GM21447 (cell line): Measurements from ENCODE around the gene UBQLN1.

Experiments used
- ATAC-seq: cut with Tn5 transposase; IDR thresholded peaks from one replicate; pipeline ENCODE4 v1.9.1; 2021; ENCODE audit not compliant: unreplicated experiment

UBQLN1 gene

DNA sequence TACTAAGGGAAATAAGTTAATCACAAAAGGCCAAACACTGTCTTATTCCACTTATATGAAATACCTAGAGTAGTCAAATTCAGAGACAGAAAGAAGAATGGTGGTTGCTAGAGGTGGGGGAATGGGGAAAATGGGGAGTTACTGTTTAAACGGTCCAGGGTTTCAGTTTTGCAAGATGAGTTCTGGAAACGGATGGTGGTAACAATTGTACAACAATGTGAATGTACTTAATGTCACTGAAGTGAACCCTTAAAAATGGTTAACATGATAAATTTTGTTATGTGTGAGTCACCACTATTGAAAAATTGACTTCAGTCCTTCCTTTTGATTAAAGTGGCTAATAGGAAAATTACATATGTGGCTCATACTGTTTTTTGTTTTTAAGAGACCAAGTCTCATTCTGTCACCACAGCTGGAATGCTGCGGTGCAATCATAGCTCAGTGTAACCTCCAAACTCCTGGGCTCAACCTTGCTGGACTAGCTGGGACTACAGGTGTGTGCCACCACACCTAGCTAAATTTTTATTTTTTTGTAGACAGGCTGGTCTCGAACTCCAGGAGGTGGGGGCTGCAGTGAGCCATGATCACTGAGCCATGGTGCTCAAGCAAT, 8.7 kb downstream of the UBQLN1 start:
- no peak for ATAC-seq

DNA sequence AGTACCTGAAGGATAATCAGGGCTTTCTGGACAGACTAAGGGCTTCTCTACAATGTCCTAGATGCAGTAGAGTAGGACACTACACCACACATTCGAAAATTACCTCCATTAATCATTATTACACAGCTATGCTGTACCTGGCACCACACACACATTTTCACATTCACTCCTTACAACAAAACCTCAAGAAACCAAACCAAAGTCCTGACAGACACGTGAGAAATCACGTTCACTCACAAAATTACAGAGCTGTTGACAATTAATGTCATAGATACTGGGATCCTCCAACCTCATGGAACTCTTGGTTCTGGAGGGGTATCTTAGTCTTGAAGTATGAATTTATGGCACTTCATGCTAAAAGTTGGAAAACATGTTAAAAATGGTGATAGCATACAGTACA, 16.3 kb downstream of the UBQLN1 start:
- ATAC-seq: no peak

DNA sequence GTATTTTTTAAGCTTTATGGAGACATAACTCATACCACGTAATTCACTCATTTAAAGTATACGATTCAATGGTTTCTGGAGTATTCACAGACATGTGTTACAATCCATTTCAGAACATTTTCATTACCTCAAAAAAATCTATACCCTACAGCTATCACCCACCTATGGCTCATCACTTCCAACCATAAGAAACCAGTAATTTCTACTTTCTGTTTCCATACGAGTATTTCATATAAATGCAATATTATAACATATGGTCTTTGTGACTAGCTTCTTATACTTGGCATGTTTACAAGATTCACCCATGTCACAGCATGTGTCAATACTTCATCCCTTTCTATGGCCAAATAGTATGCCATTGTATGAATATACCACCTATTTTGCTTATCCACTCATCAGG, 18.8 kb downstream of the UBQLN1 start:
- no peak for ATAC-seq

DNA sequence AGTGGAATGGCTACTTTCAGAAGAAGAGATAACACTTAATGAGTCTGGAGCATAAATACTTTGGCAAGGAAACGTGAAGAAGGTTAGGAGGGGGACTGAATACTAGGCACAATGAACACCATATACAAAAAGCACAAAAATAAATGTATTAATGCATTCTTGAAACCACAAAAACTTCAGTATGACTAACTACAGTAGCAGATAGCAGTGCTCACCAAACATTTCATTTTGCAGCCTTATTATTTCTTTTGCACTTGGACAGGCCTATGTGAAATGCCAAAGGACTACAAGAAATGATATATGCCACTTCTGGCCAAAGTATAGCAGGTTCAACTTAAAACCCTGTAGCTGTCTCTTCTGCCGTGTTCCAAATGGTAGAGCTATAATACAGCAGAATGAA, 26.3 kb downstream of the UBQLN1 start:
- no peak for ATAC-seq

DNA sequence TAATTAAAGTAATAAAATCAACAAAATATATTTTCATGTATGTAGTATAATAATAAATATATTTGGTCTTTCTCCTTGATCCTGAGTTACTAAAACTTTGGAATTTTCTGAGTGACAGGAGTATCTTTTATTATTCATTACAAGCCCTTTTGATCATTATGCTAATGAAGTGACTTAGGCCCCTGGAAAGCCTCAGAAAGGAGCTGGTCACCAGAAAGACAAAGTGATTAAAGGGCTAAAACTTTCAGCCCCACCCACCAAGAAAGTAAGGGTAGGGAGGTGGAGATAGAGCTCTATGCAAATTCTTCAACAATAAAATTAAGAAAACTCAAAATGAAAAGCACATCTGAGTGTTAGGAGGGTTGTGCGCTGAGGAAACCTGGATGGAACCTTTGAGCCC, 27.5 kb downstream of the UBQLN1 start:
- ATAC-seq: no peak

DNA sequence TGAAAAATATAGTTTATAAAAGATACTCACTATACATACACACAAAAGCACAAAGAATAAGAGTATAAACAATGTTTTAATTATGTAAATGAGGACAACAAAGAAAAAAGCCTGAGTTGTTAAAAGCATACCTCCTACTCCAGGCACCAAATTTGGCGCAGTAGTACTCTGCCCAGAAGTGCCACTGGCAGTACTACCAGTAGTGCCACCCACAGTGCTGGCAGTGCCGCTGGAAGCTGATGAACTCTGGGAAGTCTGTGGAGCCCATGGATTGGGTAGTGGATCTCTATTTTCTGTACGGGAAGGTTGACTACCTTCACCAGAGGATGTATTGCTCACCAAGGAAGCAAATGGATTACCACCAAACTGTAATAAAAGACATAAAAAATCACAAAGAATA, 30.2 kb downstream of the UBQLN1 start:
- ATAC-seq: no peak

DNA sequence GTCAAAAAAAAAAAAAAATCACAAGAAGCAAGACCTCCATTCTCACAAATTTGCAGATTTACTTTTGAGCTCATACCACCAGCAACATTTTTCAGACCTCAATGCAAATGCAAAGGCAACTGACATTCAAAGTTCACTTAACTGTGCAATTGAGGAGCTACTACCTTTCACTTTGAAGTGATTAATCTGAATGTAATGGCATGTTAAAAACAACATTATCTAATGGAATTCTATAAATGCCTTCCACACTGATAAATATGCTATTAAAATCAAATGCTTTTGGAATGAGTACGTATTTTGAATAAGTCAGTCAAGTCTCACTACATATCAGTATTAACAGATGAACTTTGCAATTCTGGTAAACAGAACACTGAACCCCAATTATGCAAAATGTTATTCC, 32.3 kb downstream of the UBQLN1 start:
- ATAC-seq: no peak

DNA sequence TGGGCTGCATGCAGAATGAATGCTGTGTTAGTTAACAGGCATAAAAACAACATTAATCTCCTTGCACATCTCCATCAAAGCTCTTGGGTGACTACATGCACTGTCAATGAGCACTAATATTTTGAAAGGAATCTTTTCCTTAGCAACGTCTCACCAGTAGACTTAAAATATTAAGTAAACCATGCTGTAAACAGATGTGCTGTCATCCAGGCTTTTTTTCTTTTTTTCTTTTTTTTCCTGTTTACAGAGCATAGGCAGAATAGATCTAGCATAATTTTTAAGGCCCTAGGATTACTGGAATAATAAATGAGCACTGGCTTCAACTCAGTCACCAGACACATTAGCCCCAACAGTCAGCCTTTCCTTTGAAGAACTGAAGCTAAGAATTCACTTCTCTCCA, 36.3 kb downstream of the UBQLN1 start:
- ATAC-seq: no peak

DNA sequence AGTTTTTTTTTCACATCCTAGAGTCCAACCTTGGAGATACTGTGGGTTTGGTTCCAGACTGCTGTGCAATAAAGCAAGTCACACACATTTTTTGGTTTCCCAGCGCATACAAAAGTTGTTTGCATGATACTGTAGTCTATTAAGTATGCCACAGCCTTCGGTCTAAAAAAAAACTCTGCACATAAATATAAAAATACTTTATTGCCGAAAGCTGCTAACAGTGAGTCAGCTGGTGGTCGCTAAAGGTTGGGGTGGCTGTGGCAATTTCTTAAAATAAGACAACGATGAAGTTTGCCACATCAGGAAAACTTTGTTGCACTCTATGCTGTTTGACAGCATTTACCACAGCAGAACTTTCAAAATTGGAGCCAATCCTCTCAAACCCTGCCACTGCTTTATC, 37.4 kb downstream of the UBQLN1 start:
- ATAC-seq: no peak

DNA sequence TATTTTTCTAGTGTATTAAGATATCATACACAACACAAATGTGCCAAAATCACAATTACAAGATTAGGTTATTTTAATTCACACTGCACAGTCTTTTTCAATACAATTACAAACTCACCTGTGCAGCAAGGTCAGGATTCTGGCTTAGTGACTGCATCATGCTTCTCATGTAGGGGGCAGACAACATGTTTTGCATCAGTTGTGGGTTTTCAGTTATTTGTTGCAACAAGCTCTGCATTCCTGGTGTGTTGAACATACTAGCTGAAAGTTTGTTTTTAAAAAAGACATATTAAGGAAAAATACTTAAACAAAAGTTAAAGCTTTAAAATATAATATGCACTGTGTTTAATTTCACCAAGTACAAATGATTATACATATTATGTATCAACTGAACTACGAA, 38.7 kb downstream of the UBQLN1 start:
- ATAC-seq: no peak

DNA sequence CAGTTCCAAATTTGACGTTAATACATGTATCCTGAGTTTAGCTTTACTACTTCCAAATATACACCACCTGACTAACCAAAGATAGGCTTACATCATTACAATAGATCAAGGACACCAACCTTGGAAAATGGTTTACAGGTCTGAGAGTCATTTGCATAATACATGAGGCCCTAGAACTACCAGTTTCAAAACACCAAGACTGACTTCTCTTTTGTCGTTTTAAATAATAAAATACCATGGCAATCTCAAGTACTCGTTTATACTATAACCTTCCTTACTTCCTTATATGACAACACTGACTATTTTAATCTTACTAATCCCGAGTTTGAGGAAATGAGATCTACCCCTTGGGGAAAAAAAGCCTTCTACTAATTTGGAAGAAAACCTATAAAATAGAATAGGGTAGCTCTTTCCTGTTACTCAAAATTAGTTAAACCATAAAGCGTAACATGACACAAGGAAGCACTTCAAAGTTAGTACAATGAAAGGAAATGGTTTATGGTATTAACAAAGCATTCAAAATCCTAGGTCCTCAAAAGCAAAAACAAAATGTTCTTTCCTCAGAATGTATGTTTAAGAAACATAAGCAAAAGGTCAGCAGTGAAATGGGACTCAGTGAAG, 42.1 kb downstream of the UBQLN1 start:
- ATAC-seq: peak; percentile 95

DNA sequence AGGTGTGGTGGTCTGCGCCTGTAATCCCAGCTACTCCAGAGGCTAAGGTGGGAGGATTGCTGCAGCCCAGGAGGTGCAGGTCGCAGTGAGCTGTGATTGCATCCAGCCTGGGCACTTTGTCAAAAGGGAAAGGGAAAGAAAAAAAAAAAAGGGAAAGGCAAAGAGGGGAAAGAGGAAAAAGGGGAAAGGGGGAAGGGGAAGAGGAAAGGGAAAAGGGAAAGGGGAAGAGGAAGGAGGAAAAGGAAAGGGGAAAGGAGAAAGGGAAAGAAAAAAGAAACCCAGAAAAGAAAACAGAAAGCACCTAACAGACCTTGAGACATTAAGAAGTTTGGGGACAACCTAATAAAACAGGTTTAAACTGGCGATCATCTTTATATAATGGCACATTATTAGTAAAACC, 44.8 kb downstream of the UBQLN1 start:
- ATAC-seq: no peak

DNA sequence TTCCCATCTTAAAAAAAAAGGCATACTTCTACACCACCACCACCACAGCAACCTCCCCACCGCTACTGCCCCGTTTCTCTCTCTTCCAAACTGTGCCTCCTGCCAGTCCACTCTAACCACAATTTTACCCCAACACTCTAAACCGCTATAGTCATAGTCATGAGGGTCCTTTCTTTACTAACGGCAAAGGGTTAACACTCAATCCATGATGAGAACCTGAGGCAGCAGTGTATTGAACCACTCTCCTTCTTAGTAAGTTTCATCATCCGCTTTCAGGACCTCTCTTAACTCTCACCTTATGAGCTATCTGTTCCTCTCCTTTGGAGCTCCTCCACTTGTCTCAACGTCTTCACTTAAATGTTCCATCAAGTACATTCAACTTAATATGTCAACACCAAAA, 50.8 kb downstream of the UBQLN1 start:
- no peak for ATAC-seq

DNA sequence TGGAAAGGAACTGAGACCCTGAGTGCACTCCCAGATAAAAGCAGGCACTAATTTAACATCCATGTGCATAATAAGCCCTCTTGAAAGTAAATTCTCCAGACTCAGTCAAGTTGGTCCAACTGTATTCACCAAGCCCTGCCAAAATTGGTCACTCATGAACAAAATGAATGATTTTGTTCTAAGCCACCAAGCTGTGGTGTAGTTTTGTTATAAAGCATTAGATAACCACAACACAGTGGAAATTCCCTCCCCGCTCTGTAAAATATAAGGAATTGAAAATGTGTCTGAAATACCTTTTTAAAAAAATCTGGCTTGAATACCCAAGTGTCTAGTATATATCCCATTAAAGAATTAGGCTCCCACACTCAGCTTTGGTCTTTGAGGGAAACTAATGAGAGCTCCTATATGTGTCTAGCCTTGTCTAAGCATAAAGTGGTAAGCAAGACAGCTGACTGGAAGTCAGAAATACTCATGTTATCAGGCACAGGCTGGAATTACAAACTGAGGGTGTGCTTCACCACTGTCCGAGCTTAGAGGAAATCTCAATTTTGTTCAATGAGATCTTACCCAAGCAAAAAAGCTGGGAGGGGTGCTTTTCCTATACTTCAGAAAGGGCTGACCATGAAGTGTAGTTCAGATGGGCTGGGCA, 51.6 kb downstream of the UBQLN1 start:
- no peak for ATAC-seq

DNA sequence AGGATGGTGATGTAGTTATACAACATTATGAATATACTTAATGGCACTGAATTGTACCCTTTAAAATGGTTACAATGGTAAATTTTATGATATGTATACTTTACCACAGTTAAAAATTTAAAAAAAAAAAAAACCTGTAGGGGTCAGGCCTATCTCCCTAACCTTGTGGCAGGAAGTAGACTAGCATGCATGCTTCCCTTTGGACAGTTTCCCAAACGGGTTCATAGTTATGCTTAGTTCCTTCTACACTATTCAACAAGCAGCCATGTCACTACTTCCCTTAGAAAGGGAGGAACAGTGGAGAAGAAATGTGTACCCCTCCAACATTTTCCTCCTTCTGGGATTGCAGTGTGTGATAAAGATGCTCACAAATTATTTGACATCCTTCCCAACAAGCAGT, 52.3 kb downstream of the UBQLN1 start:
- ATAC-seq: no peak

DNA sequence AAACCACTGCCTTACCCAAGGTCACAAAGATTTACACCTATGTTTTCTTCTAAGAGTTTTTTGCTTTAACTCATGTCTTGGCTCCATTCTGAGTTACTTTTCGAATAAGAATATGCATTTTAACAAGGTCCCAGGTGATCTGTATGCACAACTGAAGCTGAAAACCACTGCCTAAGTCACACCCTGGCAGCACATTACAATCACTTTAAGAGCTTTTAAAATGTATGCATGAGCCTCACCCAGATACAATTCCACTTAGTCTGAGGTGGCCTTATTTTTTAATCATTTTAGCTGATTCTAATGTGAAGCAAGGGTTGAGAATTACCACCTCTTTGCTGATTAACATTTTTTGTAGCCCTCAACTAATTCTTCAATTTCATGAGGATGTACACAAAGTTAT, 55.3 kb downstream of the UBQLN1 start:
- ATAC-seq: no peak

DNA sequence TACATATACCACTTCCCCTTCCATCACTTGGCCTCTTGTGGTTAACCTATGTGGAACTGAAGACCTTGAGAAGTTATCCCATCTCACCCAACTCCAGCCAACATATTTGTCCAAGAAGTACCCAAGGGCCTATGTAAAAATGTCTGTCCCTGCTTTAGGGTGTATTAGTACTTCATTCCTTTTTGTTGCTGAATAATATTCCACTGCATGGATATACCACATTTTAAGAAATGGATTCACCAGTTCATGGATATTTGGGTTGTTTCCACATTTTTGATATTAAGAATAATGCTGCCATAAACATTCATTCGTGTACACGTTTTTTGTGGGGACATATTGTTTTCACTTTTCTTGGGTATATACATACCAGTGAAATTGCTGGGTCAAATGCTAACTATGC, 56.2 kb downstream of the UBQLN1 start:
- ATAC-seq: no peak

DNA sequence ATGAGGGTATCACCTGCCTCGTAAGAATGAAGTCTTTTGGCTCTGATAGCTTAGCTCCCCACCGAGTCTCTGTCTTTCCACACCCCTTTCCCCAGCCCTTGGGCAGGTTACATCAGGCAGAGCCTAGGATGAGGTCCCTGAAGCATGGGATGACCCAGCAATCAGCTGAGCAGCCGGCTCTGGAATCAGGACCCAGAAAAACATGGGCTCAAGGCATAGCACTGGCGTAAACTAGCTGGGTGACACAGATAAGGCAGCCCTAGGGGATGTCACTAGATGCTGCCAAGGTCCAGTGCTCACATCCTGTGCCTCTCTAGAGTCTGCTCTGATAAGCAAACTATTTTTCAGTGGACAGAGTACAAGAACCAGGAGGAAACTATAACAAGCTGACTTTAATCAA, 58.2 kb downstream of the UBQLN1 start:
- no peak for ATAC-seq

DNA sequence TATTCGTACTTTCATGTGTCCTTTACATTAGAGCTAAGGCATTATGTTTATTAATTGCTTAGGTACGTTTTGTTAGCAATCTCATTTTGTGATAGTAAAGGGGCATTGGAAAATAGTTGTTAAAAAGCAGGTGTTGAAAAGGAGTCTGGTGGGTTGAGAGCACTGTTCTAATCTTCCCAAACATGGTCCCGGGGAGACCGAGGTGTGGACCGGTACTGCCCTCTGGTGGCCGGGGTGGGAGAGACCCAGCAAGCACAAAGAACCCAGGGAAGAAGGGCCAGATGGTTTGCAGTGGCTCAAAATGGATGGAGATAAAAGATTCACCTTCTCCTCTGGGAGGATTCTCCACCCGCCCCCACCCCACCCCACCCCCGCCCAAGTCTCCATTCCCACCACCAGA, 58.7 kb downstream of the UBQLN1 start:
- peak; percentile 52 for ATAC-seq

DNA sequence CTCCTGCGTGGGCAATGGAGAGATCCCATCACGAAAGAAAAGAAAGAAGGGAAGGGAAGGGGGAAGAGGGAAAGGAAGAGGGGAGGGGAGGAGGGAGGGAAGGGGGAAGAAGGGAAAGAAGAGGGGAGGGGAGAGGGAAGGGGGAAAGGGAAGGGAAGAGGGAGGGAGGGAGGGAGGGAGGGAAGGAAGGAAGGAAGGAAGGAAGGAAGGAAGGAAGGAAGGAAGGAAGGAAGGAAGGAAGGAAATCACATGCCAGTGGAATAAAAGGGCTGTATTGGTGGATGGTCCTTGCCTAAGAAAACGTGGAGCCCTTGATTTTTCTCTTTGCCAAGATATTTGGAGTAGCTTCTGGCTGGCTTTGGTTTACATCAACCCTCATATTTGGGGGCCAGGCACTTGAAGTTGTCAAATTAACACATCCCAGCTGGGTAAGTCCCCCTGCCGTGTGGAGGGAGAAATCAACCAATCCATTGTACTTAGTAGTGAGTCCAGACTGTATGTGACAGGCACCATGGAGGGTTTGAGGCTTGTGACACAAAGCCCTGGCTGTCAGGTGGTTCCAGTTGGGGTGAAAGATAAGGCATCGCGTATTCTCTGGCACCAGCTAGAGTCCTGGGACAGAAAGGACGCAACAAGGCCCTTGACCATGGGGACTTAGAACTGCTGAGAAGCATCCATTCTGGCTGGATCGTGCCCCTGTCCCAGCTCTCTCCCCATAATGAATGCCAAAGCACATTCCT, 61.1 kb downstream of the UBQLN1 start:
- ATAC-seq: no peak

DNA sequence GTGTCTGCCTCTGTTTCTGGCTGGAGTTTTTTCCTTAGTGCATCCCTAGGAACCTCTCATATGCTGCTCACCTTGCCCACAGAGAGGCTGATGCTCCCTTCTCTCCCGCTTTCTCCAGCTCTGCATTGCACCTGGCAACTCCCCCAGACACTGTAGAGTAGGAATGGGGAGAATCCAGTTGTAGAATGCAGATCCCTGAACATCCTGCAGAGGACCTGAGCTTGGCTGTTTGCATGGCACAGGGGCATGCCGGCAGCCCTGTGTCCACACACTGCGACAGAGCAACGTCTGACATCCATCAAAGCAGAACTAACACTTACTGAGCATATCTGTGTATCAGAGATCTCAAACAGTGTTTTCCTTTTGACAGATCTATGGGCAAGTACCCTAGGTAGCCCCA, 65.0 kb downstream of the UBQLN1 start:
- no peak for ATAC-seq

DNA sequence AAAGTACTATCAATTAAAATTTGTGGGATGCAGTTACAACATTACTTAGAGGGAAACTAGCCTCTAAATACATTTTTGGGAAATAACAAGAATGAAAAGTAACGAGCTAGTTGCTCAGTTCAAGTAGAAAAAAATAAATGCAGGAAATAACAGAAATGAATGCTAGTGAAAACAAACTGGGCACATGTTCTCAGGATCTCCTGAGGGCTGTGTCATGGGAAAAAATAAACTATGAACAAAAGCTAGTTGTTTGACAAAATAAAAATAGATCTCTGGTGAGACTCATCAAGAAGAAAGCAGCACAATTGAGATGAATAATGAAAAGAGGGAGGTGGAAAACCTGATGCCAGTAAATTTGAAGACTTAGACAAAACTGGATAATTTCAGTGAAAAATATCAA, 68.5 kb downstream of the UBQLN1 start:
- no peak for ATAC-seq
